ENCODE results near the gene SLC2A9.
"Not testable (repeated sequence)": the region's sequence is repeated elsewhere in the genome, so short reads cannot be mapped to it uniquely, and the experiment has no call there.

SLC2A9 gene

GRCh38 chr4:9808077-9808476 lies 213.2 kb downstream of the SLC2A9 start:
- no peak for DNase-seq

- DNase-seq: no peak
Measured at GRCh38 chr4:9804918-9805317, 216.4 kb downstream of the SLC2A9 start.

DNA sequence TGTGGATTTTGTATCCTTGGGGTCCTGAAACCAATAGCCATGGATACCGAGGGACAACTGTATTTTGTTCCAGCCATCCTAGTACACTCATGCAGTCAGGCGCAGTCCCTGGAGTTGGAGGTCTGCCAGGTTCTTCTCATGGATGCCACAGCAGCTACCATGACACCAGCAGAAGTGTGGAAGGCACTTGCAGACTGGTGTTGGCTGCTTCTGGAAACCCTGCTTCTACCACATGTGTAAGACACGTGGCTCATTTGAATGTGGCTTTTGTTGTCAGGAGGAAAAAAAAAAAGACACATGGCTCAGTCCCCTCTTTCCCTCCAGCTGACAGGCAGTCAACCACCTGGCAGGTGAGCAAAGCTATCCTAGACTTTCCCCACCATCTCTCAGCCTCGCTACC lies 220.4 kb downstream of the SLC2A9 start:
- DNase-seq: no peak

DNA sequence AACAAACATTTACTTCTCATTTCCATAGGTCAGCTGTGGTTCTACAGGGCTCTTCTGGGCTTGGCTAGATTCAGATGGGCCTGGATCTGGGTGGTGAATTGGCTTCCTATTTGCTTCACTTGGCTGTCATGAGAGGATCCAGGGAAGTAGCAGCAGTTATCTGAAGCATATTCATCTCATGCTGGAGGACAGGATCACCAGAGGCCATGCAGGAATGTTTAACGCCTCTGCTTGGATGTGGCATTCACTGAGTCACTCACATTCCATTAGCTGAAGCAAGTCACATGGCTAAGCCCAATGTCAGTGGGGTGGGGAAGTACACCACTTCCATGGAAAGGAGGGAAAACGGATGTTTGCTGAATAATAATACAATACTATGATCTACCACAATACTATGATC lies 224.7 kb downstream of the SLC2A9 start:
- DNase-seq: not testable (repeated sequence)

DNA sequence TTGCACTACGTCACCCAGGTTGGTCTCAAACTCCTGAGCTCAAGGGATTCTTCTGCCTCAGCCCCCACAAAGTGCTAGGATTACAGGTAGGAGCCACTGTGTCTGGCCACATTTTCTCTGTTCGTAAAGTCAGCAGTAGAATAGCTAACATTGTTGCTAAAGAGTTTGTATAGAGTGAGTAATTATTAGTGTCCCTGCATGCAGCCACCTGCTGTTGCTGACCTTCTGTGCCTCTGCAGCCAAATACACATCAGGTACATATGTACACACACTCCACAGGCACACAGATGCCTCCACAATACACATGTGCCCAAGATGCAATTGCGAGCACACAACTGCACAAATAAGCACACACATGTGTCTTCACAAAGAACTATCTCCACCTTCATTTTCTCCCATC lies 228.9 kb downstream of the SLC2A9 start:
- no peak for DNase-seq

GRCh38 chr4:9785891-9786290 lies 235.4 kb downstream of the SLC2A9 start:
- not testable (repeated sequence) for DNase-seq

GRCh38 chr4:9782136-9782436 lies 239.2 kb downstream of the SLC2A9 start:
- no peak for DNase-seq

DNA sequence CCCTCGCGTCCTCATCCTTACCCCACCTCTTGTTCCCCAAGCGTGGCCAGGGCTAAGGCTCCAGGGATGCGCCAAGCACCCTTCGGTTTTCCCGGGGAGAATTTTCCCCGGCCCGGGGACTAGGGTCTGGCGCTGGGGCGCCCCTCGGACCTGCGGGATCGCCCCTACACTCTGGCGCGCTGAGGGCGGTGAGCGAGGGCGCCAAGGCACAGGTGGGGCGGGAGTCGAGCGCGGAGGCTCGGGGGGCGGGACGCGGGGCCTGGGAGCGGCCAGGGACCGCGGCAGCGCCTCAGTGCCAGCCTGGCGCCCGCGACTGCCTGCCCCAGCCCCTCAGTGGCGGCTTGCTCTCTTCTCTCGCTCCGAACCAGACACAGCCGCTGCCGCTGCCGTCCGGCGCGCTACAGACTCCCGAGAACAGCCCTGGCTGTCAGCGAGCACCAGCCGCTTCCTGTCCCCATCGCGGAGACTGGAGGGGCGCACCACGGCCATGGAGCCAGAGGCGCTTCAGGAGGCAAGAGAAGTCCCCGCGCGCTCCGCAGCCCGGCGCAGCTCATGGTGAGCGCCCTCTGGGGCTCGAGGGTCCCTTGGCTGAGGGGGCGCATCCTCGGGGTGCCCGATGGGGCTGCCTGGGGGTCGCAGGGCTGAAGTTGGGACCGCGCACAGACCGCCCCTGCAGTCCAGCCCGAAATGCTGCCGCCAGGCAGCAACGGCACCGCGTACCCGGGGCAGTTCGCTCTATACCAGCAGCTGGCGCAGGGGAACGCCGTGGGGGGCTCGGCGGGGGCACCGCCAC lies 239.8 kb downstream of the SLC2A9 start, which contains the start of gene DRD5:
DRD5 (plus strand) TSS at position 292 of the 793 bp plus-strand sequence; CDS start at position 688, 396 bp downstream.
- no peak for DNase-seq
